Colonic mucosa (tissue), 4 donors: ENCODE results near the gene CKS2. TPM values are rescaled to one million over a fixed set of nuclear protein-coding genes. Genes with fewer than 3 reads are reported as not detected.

Experiments used
- DNase-seq: peaks from one replicate; pipeline ENCODE4 v3.0.0-alpha.2; 2020
- H3K27ac ChIP-seq: fragments of 200-600 bp; one replicate; pipeline ENCODE4 v1.8.0; 2021
- H3K27me3 ChIP-seq: fragments of 200-600 bp; one replicate; pipeline ENCODE4 v1.8.0; 2021
- H3K36me3 ChIP-seq: fragments of 200-600 bp; one replicate; pipeline ENCODE4 v1.8.0; 2021
- H3K4me1 ChIP-seq: fragments of 200-600 bp; one replicate; pipeline ENCODE4 v1.8.0; 2021; ENCODE audit warnings: mild to moderate bottlenecking
- H3K4me3 ChIP-seq: fragments of 200-600 bp; one replicate; pipeline ENCODE4 v1.8.0; 2021
- H3K9ac ChIP-seq, 2 donors: one replicate each; pipeline ENCODE4 v1.7.0; 2013; ENCODE audit warnings: control low read depth in 2 of 2, low read depth in 2 of 2, low read length in 2 of 2
- H3K9me3 ChIP-seq: fragments of 200-600 bp; one replicate; pipeline ENCODE4 v1.8.0; 2021
- CTCF ChIP-seq: fragments of 200-600 bp; IDR thresholded peaks from one replicate; pipeline ENCODE4 v1.8.0; 2022; ENCODE audit warnings: antibody characterized with exemption, mild to moderate bottlenecking
- intact Hi-C: fragments of 100-400 bp; cut with DNase I; formaldehyde crosslinking; loops from one replicate; pipeline ENCODE4 v1.14.1; 2022
- total RNA-seq, 2 donors: library from RNA; stranded (reverse); fragmentation: NEBNext Ultra II Directional in 1 of 2; extraction: Animal tissue kit (Norgen Biotek cat#: 25700) in 1 of 2; gene quantifications; one replicate each; pipeline ENCODE4 v1.2.1, GENCODE V29; 2021
- donor health status: healthy.
- donor health status: DM: no; HTN: no; CAD: no.
- donor health status: DM: no; HTN: no; CAD: no.

The CKS2 gene
- total RNA-seq, 2 donors from 2014 or later = 42.4 to 134 TPM

GRCh38 chr9:89345476-89345875 lies 34.5 kb downstream of the CKS2 start:
- Histone ChIP-seq H3K27ac (no peak overlapping the region), H3K4me1 (no peaks in the 10 kb centered on the region), H3K9me3 (no peaks in the 10 kb centered on the region), H3K4me3 (no peak overlapping the region), H3K27me3 (no peaks in the 10 kb centered on the region), H3K9ac (no peak overlapping the region), H3K36me3 (peaks cover 5% of the 10 kb centered on the region)
- intact Hi-C loops = no loop called here
- DNase-seq = no peak
- no peak for TF ChIP-seq CTCF

GRCh38 chr9:89346696-89347095 lies 35.7 kb downstream of the CKS2 start:
- no peak overlapping the region for H3K9ac ChIP-seq
- peaks cover 5% of the 10 kb centered on the region for H3K36me3 ChIP-seq
- H3K4me3 ChIP-seq = no peak overlapping the region
- no peaks in the 10 kb centered on the region for H3K4me1 ChIP-seq
- DNase-seq = no peak
- H3K9me3 ChIP-seq = no peaks in the 10 kb centered on the region
- TF ChIP-seq CTCF = no peak
- intact Hi-C loops = no loop called here
- no peaks in the 10 kb centered on the region for H3K27me3 ChIP-seq
- no peak overlapping the region for H3K27ac ChIP-seq

GRCh38 chr9:89347651-89348050 lies 36.7 kb downstream of the CKS2 start:
- no peak overlapping the region for H3K4me3 ChIP-seq
- intact Hi-C loops = no loop called here
- H3K27ac ChIP-seq = no peak overlapping the region
- no peaks in the 10 kb centered on the region for H3K4me1 ChIP-seq
- DNase-seq = no peak
- H3K36me3 ChIP-seq = peaks cover 5% of the 10 kb centered on the region
- no peaks in the 10 kb centered on the region for H3K9me3 ChIP-seq
- no peak overlapping the region for H3K9ac ChIP-seq
- no peak for TF ChIP-seq CTCF
- H3K27me3 ChIP-seq = no peaks in the 10 kb centered on the region

GRCh38 chr9:89349607-89350006 lies 38.6 kb downstream of the CKS2 start:
- Histone ChIP-seq H3K27ac (no peak overlapping the region), H3K9ac (no peak overlapping the region), H3K4me1 (no peaks in the 10 kb centered on the region), H3K27me3 (no peaks in the 10 kb centered on the region), H3K36me3 (peaks cover 5% of the 10 kb centered on the region), H3K4me3 (no peak overlapping the region), H3K9me3 (no peaks in the 10 kb centered on the region)
- no peak for TF ChIP-seq CTCF
- intact Hi-C loops = no loop called here
- no peak for DNase-seq

- Histone ChIP-seq H3K9me3 (no peaks in the 10 kb centered on the region), H3K4me3 (no peak overlapping the region), H3K27me3 (no peaks in the 10 kb centered on the region), H3K36me3 (peaks cover 5% of the 10 kb centered on the region), H3K9ac (no peak overlapping the region), H3K4me1 (no peaks in the 10 kb centered on the region), H3K27ac (no peak overlapping the region)
- no peak for DNase-seq
- intact Hi-C loops = no loop called here
- no peak for TF ChIP-seq CTCF
Measured at GRCh38 chr9:89350988-89351557, 40.1 kb downstream of the CKS2 start.
